Right lobe of liver (tissue), 4 donors: ENCODE data around the gene SSR4.

Source experiments
- CTCF ChIP-seq, 4 donors: fragments of 200-600 bp in 3 of 4; fragments of 450-650 bp in 1 of 4; IDR thresholded peaks; one replicate each; pipeline versions ENCODE4 v1.5.1 to v1.8.0; 2016 to 2022; ENCODE audit warnings: antibody characterized with exemption in 4 of 4, mild to moderate bottlenecking in 2 of 4
- POLR2A ChIP-seq: fragments of 450-650 bp; IDR thresholded peaks from one replicate; pipeline ENCODE4 v1.6.1; 2017; ENCODE audit warnings: antibody characterized with exemption, mild to moderate bottlenecking
- donor health status: DM: no; HTN: no; CAD: no.
- donor health status: DM: no; HTN: no; CAD: no.
- donor health status: DM: no; HTN: yes; CAD: no.

GRCh38 chrX:153792368-153792767 is 2.1 kb upstream of the SSR4 start:
- no peak for TF ChIP-seq CTCF (IDR thresholded peaks at IDR 0.05)
- no peak for TF ChIP-seq POLR2A
